Natural killer cell (primary cell): ENCODE results near the gene AIF1L. TPM values are rescaled to one million over a fixed set of nuclear protein-coding genes. Genes with fewer than 3 reads are reported as not detected.

ENCODE experiments used
- ATAC-seq, 3 donors: fragments of 150-1000 bp in 2 of 3; fragments of 200-7000 bp in 1 of 3; cut with Tn5 transposase; 1 replicate in 1 of 3; 2 replicates in 2 of 3; pipeline ENCODE4 v1.10.0; 2021; ENCODE audit warnings: mild to moderate bottlenecking in 2 of 3, moderate library complexity in 2 of 3
- DNase-seq, 2 donors: peaks; one replicate each; pipeline versions ENCODE4 v3.0.0 to v3.0.0-alpha.2; 2013 to 2021; ENCODE audit warnings: mixed read lengths in 1 of 2
- H3K27ac ChIP-seq: one replicate; pipeline ENCODE4 v1.5.1; 2013; ENCODE audit warnings: mild to moderate bottlenecking, low read length
- H3K27me3 ChIP-seq: one replicate; pipeline ENCODE4 v1.6.1; 2013; ENCODE audit warnings: low read length; ENCODE audit not compliant: control insufficient read depth, insufficient read depth
- H3K36me3 ChIP-seq: one replicate; pipeline ENCODE4 v1.6.1; 2013; ENCODE audit warnings: low read length; ENCODE audit not compliant: control insufficient read depth, insufficient read depth
- H3K4me1 ChIP-seq: one replicate; pipeline ENCODE4 v1.6.1; 2013; ENCODE audit warnings: low read length; ENCODE audit not compliant: control insufficient read depth, insufficient read depth
- H3K4me3 ChIP-seq: one replicate; pipeline ENCODE4 v1.5.1; 2013; ENCODE audit warnings: low read length
- H3K9me3 ChIP-seq: one replicate; pipeline ENCODE4 v1.6.1; 2013; ENCODE audit warnings: low read length; ENCODE audit not compliant: control insufficient read depth, insufficient read depth
- H3K27ac Mint-ChIP-seq, 2 donors: one replicate each; pipeline ENCODE4 v1.8.0; 2022; ENCODE audit warnings: mild to moderate bottlenecking in 2 of 2, mixed read lengths in 2 of 2, moderate library complexity in 1 of 2
- H3K27me3 Mint-ChIP-seq, 2 donors: one replicate each; pipeline ENCODE4 v1.8.0; 2022; ENCODE audit warnings: low read depth in 2 of 2, mixed read lengths in 2 of 2
- H3K36me3 Mint-ChIP-seq: one replicate; pipeline ENCODE4 v1.8.0; 2022; ENCODE audit warnings: mixed read lengths
- H3K4me1 Mint-ChIP-seq, 2 donors: one replicate each; pipeline ENCODE4 v1.8.0; 2022; ENCODE audit warnings: mixed read lengths in 2 of 2
- H3K4me3 Mint-ChIP-seq: one replicate; pipeline ENCODE4 v1.8.0; 2022; ENCODE audit warnings: mild to moderate bottlenecking, moderate library complexity, mixed read lengths
- H3K9me3 Mint-ChIP-seq, 2 donors: one replicate each; pipeline ENCODE4 v1.8.0; 2022; ENCODE audit warnings: mixed read lengths in 2 of 2
- CTCF ChIP-seq: fragments of 200-600 bp; IDR thresholded peaks from one replicate; pipeline ENCODE4 v1.8.0; 2022; ENCODE audit warnings: antibody characterized with exemption
- WGBS: methylation state at CpG from one replicate; pipeline ENCODE4 v1.1.7; 2013; ENCODE audit warnings: missing lambda C conversion rate; ENCODE audit not compliant: insufficient coverage; 5-methylcytosine and 5-hydroxymethylcytosine counted together
- intact Hi-C: fragments of 100-400 bp; cut with micrococcal nuclease; formaldehyde crosslinking; loops from one replicate; pipeline ENCODE4 v1.14.2; 2022
- total RNA-seq, 4 donors: library from RNA; stranded (reverse); fragments of 120-200 nt in 1 of 4; gene quantifications; one replicate each; pipeline versions ENCODE4 v1.2.3 to v1.2.4, GENCODE V29; 2013 to 2022

AIF1L gene
- total RNA-seq, 3 donors from 2014 or later (not counting 1 experiment from before 2014, with no cell fraction given) = not detected

DNA sequence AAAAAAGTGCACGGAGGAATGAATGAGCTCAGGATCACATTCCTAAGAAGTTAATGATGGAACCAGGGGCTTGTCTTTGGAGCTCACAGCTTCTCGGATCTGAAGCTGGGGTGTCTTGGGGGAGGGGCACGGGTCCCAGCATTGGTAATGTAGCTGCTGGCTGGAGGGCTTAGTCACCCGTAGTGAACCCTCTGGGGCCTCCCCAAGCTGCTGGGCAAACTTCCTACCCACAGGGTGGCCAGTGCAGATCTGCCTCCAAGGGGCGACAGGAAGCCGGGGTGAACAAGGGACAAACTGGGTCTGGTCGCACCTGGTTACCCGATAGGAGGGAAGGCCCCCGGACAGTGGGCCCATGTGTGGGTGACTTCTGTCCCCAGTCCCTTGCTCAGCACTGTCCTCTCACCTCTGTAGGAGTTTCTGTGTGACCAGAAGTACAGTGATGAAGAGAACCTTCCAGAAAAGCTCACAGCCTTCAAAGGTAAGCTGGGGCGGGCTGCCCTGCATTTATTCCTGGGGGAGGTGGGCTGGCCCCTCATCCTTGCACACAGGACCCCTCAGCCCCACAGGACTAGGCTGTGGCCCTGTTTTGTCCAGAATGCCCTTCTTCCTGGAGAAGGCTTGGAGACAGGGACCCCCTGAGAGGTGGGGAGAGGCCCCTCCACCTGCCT, 15.0 kb downstream of the AIF1L start:
- 75% methylated on average over 10 of the region's 10 CpGs for WGBS
- Histone ChIP-seq H3K27me3 (peaks cover 2% of the 10 kb centered on the region), H3K36me3 (no peaks in the 10 kb centered on the region), H3K4me1 (no peaks in the 10 kb centered on the region), H3K4me3 (no peak overlapping the region), H3K27ac (no peak overlapping the region), H3K9me3 (no peaks in the 10 kb centered on the region)
- TF ChIP-seq CTCF = no peak
- DNase-seq (no peak), ATAC-seq (no peak)
- Mint-ChIP-seq H3K4me3 (no peak overlapping the region), H3K27me3 (peaks cover 0 to 2% of the 10 kb centered on the region in 2 donors), H3K27ac (no peak overlapping the region), H3K36me3 (no peaks in the 10 kb centered on the region), H3K9me3 (no peaks in the 10 kb centered on the region), H3K4me1 (no peaks in the 10 kb centered on the region)
- intact Hi-C loops = no loop called here

DNA sequence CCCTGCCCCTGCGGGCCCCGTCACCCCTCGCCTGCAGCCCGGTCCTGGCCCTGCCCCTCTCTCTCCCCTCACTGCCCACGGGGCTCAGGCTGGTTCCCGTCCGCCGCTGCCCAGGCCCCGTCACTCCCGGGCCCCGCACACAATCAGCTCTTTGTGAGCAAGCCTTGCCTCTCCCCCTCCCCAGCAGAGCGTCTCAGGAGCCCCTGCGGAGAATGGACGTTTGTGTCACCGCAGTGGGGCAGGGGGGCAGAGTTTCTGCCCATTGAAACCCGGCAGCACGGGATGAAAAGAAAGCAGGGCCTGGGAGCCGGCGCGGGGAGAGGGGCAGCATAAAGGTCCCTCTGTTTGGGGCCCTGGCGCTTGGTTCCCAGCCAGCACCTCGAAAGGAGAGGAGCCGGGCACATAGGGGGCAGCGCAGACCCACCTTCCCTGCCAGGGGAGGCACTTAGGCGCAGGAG, 15.6 kb downstream of the AIF1L start:
- Mint-ChIP-seq H3K36me3 (no peaks in the 10 kb centered on the region), H3K27me3 (peaks cover 0 to 2% of the 10 kb centered on the region in 2 donors), H3K4me1 (no peaks in the 10 kb centered on the region), H3K27ac (no peak overlapping the region), H3K4me3 (no peak overlapping the region), H3K9me3 (no peaks in the 10 kb centered on the region)
- ATAC-seq = no peak
- H3K4me3 ChIP-seq = no peak overlapping the region
- no peak overlapping the region for H3K27ac ChIP-seq
- H3K4me1 ChIP-seq = no peaks in the 10 kb centered on the region
- H3K36me3 ChIP-seq = no peaks in the 10 kb centered on the region
- H3K27me3 ChIP-seq = peaks cover 2% of the 10 kb centered on the region
- H3K9me3 ChIP-seq = no peaks in the 10 kb centered on the region
- DNase-seq = no peak
- WGBS = 94% methylated on average over 25 of the region's 25 CpGs
- no peak for TF ChIP-seq CTCF
- intact Hi-C loops = no loop called here

DNA sequence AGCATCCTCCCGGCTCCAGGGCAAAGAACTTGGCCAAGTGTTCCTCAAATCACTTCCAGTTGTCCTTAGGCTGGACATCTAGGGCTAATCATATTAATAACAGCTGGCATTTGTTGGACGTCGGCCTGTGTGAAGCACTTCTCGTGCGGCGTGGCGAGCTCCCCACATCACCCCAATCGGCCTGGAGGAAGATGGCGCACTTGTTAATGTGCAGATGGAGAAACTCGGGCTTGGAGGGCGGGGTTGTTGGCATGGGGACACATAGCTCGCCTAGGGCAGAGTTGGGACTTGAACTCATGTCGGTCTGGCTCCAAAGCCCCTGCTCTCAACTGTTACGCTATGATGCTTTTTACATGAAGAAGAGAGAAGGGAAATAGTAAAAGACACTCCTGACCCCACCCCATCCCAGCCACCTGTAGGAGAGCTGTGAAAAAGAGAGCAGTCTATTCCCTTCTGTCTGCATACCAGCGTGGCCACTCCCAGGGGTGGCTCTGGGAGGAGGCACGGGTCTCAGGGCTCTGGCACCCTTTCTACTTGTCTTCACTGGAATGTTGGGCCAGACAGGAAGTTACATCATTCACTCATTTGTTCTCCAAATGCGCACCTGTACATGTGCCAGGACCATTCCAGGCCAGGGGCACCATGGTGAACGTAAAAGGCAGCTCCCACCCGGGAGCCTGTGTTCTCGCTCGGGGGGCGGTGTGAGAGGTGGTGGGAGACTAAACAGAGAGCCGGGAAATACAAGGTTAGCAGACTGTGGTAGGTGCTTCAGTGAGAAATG, 16.2 kb downstream of the AIF1L start:
- Mint-ChIP-seq H3K27me3 (peaks cover 0 to 2% of the 10 kb centered on the region in 2 donors), H3K36me3 (no peaks in the 10 kb centered on the region), H3K4me3 (no peak overlapping the region), H3K27ac (no peak overlapping the region), H3K9me3 (no peaks in the 10 kb centered on the region), H3K4me1 (no peaks in the 10 kb centered on the region)
- Histone ChIP-seq H3K27ac (no peak overlapping the region), H3K4me3 (no peak overlapping the region), H3K27me3 (peaks cover 3% of the 10 kb centered on the region), H3K36me3 (no peaks in the 10 kb centered on the region), H3K4me1 (no peaks in the 10 kb centered on the region), H3K9me3 (no peaks in the 10 kb centered on the region)
- no peak for DNase-seq
- 95% methylated on average over 21 of the region's 23 CpGs for WGBS
- ATAC-seq = no peak
- TF ChIP-seq CTCF = no peak
- intact Hi-C loops = no loop called here
